Kidney (tissue), 14 donors: ENCODE results near the gene LINGO3. TPM values are rescaled to one million over a fixed set of nuclear protein-coding genes. Genes with fewer than 3 reads are reported as not detected.

Experiments
- DNase-seq, 5 donors: peaks; one replicate each; pipeline ENCODE4 v3.0.0-alpha.2; 2013 to 2020
- FAIRE-seq: peaks from 2 replicates; lab custom pipeline; 2012; peaks lifted over from hg19 to GRCh38; lab: Jason Lieb, UNC
- H3K27ac ChIP-seq, 2 donors: one replicate each; pipeline ENCODE4 v1.7.0; 2013; ENCODE audit warnings: low read depth in 2 of 2, low read length in 2 of 2, inconsistent platforms in 1 of 2
- H3K27me3 ChIP-seq: one replicate; pipeline ENCODE4 v1.7.1; 2013; ENCODE audit warnings: low read length, inconsistent platforms; ENCODE audit not compliant: control insufficient read depth, insufficient read depth
- H3K36me3 ChIP-seq, 3 donors: one replicate each; pipeline versions ENCODE4 v1.7.0 to v1.7.1; 2013; ENCODE audit warnings: low read length in 3 of 3, control low read depth in 1 of 3, inconsistent platforms in 1 of 3; ENCODE audit not compliant: insufficient read depth in 3 of 3, control insufficient read depth in 2 of 3
- H3K4me1 ChIP-seq, 3 donors: one replicate each; pipeline versions ENCODE4 v1.7.0 to v1.7.1; 2013; ENCODE audit warnings: low read length in 3 of 3, inconsistent platforms in 1 of 3, low read depth in 1 of 3; ENCODE audit not compliant: control insufficient read depth in 2 of 3, insufficient read depth in 2 of 3
- H3K4me3 ChIP-seq, 3 donors: one replicate each; pipeline versions ENCODE4 v1.7.0 to v1.8.1; 2013; ENCODE audit warnings: low read length in 3 of 3, control low read depth in 1 of 3, inconsistent platforms in 1 of 3
- H3K9ac ChIP-seq, 3 donors: one replicate each; pipeline versions ENCODE4 v1.7.0 to v1.7.1; 2013; ENCODE audit warnings: low read length in 3 of 3, control low read depth in 1 of 3, inconsistent platforms in 1 of 3
- H3K9me3 ChIP-seq, 3 donors: one replicate each; pipeline versions ENCODE4 v1.7.0 to v1.7.1; 2013; ENCODE audit warnings: low read length in 3 of 3, control low read depth in 1 of 3, inconsistent platforms in 1 of 3; ENCODE audit not compliant: control insufficient read depth in 2 of 3, insufficient read depth in 1 of 3
- intact Hi-C: fragments of 100-400 bp; cut with DNase I; formaldehyde crosslinking; loops from one replicate; pipeline ENCODE4 v1.11.1; 2022
- polyA plus RNA-seq: library from polyadenylated mRNA; stranded (reverse); fragments of 350-450 nt; fragmentation: Illumina TruSeq; extraction: RNeasy Lipid Tissue Mini Kit (QIAGEN cat#74804); gene quantifications from one replicate; pipeline ENCODE4 v1.2.3, GENCODE V29; 2014; ENCODE audit warnings: low read depth, low replicate concordance; ENCODE audit not compliant: insufficient read depth
- total RNA-seq: library from RNA; stranded (reverse); fragmentation: NEBNext Ultra II Directional; extraction: Animal tissue kit (Norgen Biotek cat#: 25700); gene quantifications from one replicate; pipeline ENCODE4 v1.2.1, GENCODE V29; 2021
- TF ChIP-seq, protein P1 (sequence below): IDR thresholded peaks from 3 replicates; pipeline ENCODE4 v1.5.1; 2012; ENCODE audit warnings: mild to moderate bottlenecking, moderate library complexity, borderline replicate concordance; ENCODE audit not compliant: insufficient read depth; ENCODE audit errors: extremely low read depth
- donor health status: control.
- donor health status: control.
- donor health status: control.
- donor health status: control.
- donor health status: control.
- donor health status: DM: yes; HTN: yes; CAD: no.
- donor health status: Normal renal cell carcinoma (clear cell type).

Gene LINGO3
- total and polyA plus RNA-seq, 2 donors from 2014 or later, result 0.09 TPM; not detected in 1

DNA sequence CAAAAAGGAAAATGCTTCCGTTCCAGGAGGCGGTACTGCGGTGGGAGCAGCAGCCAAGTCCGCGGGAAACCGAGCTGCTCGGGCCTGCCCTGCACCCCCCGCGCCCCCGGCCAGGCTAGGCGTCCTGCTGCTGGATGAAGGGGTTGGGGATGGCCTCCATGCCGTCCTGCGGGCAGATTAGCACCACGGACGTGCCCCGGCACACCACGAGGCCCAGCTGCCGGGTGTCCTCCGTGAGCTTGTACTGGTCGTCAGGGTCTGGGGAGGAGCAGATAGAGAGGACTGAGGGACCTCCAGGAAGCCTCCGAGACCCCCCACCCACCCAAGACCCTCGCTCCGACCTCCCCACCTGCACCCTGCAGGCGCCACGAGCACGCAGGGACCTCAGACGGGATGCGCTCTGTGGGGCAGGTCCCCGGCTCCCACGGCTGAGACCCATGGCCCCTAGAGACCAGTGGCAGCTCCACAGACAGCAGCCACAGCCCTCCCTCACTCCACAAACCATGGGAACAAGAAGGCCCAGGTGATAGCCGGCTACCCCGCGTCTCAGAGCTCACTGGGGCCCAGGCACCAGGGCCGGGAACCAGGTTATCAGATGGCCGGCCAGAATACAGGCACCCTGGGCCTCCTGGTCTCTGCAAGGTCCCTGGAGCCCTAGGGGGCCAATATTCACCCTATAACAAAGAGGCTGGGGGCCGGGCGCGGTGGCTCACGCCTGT lies 13.8 kb upstream of the LINGO3 start:
- FAIRE-seq (no peak), DNase-seq (peak in 1 of 5 donors; percentile 73)
- no peaks in the 10 kb centered on the region for H3K36me3 ChIP-seq
- H3K27ac ChIP-seq, result no peak overlapping the region
- H3K9me3 ChIP-seq, result no peaks in the 10 kb centered on the region
- no peaks in the 10 kb centered on the region for H3K27me3 ChIP-seq
- intact Hi-C loops, result no loop called here
- peaks cover 0 to 3% (median 0%) of the 10 kb centered on the region in 3 donors for H3K4me1 ChIP-seq
- TF ChIP-seq, protein P1, sequence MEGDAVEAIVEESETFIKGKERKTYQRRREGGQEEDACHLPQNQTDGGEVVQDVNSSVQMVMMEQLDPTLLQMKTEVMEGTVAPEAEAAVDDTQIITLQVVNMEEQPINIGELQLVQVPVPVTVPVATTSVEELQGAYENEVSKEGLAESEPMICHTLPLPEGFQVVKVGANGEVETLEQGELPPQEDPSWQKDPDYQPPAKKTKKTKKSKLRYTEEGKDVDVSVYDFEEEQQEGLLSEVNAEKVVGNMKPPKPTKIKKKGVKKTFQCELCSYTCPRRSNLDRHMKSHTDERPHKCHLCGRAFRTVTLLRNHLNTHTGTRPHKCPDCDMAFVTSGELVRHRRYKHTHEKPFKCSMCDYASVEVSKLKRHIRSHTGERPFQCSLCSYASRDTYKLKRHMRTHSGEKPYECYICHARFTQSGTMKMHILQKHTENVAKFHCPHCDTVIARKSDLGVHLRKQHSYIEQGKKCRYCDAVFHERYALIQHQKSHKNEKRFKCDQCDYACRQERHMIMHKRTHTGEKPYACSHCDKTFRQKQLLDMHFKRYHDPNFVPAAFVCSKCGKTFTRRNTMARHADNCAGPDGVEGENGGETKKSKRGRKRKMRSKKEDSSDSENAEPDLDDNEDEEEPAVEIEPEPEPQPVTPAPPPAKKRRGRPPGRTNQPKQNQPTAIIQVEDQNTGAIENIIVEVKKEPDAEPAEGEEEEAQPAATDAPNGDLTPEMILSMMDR, result no peak
- H3K9ac ChIP-seq, result no peak overlapping the region
- H3K4me3 ChIP-seq, result no peak overlapping the region

DNA sequence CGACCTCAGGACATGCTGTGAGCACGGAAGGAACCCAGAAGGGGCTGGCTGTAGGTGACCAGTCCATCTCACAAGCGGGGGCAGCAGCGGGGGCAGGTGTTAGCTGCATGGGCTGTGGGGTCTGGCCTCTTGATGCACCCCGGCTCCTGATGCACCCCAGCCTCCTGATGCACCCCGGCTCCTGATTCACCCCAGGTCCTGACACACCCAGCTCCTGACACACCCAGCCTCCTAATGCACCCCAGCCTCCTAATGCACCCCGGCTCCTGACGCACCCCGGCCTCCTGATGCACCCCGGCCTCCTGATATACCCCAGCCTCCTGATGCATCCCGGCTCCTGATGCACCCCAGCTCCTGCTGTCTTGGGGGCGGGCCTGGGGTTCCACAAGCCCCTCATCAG lies 13.0 kb upstream of the LINGO3 start:
- Histone ChIP-seq H3K27me3 (no peaks in the 10 kb centered on the region), H3K36me3 (no peaks in the 10 kb centered on the region), H3K9me3 (no peaks in the 10 kb centered on the region), H3K9ac (no peak overlapping the region), H3K4me3 (no peak overlapping the region), H3K4me1 (peaks cover 0 to 3% (median 0%) of the 10 kb centered on the region in 3 donors), H3K27ac (no peak overlapping the region)
- DNase-seq (peak in 1 of 5 donors; percentile 57), FAIRE-seq (no peak)
- TF ChIP-seq, protein P1, result no peak
- intact Hi-C loops, result no loop called here

GRCh38 chr19:2320049-2320448 lies 12.1 kb upstream of the LINGO3 start:
- H3K4me1 ChIP-seq, result peaks cover 0 to 3% (median 0%) of the 10 kb centered on the region in 3 donors
- H3K27me3 ChIP-seq, result no peaks in the 10 kb centered on the region
- H3K9ac ChIP-seq, result no peak overlapping the region
- TF ChIP-seq, protein P1, result no peak
- no peak overlapping the region for H3K4me3 ChIP-seq
- DNase-seq, result no peak
- intact Hi-C loops, result no loop called here
- no peaks in the 10 kb centered on the region for H3K9me3 ChIP-seq
- no peak for FAIRE-seq
- no peaks in the 10 kb centered on the region for H3K36me3 ChIP-seq
- no peak overlapping the region for H3K27ac ChIP-seq
